ENCODE results near the gene CDK18. TPM values are rescaled to one million over a fixed set of nuclear protein-coding genes. Genes with fewer than 3 reads are reported as not detected.

The CDK18 gene
- polyA plus RNA-seq, 3 donors: 4.2 to 9.6 (median 9.1) TPM

- H3K27ac ChIP-seq (ENCODE audit: low read depth, low read length): no peak overlapping the region
- 84 to 86% (median 84%) methylated on average over 20 of the region's 20 CpGs for WGBS, 3 donors
These were observed 26.9 kb downstream of the CDK18 start for GRCh38 chr1:205531191-205532025.

DNA sequence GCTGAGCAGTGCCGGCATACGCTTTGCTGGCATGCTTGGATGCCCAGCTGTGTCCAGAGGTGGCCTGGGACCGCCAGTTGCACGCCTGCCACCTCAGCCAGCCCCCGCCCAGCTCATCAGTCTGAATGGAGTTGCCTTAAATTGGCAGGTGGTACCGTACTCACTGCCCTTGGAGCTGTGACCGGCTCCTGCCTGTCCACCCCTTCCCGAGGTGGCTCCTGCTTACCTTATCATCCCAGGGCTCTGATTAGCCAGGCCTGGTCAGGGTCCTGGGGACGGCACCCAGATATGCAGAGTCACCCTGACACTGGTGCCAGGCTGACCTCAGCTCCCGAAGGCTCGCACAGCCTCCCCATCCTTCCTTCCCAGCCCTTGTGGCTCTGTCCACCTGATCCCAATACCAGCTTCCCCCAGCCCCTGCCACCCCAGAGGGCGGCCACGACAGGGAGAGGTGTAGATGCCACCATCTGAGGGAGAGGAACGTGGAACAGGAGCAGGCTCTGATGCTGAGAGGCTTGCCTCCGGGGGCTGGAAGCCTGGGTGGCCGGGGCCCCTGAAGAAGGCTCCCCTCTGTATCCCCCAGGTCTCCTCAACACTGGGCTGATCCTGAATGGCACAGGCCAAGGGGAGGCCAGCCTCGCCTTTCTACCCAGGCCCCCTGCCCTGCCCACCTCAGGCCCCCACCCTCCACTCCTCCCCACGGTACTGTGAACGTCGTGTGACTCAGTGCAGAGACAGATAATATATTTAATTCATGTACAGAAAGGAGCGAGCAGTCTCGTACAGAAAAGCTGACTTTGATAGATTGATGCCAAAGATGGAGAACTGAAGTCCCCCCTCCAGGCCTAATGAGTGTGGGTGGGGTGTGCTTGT is 27.8 kb downstream of the CDK18 start:
- WGBS, 3 donors: 89 to 91% (median 90%) methylated on average over 22 of the region's 22 CpGs
- no peak overlapping the region for H3K27ac ChIP-seq (ENCODE audit: low read depth, low read length)

DNA sequence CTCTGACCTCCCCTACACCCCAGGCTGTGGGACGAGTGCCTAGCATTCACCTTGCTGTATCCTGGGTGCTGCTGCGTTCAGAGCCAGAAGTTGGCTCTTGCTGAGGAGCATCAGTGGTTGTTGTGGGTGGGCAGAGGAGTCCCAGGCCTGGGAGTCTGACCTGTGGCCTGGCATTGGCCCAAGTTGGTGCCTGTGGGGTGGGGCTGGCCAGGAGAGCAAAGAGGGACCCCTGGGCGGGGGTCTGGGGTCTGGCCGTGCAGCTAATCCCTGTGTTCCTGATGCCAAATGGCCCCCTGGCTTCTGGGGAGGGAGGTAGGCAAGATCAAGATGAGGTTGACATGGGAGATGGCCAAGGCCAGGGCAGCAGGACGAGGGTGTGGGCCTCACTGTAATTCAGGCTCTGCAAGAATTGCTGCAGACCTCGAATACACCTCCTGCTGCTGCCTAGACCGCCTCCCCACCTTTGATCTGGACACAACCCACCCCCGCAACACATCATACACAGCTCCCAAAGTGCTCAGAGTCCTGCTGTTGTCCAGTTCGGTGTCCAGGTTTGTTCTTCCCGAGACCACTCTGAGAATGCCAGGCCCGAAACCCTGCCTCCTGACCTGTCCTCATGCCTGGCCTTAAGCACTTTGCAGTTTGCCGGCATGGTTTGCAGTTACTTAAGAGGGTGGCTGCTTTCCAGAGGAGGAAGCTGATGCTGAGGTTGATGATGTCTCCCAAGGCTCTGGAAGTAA is 28.7 kb downstream of the CDK18 start:
- no peak overlapping the region for H3K27ac ChIP-seq (ENCODE audit: low read depth, low read length)
- WGBS, 3 donors: 76 to 81% (median 80%) methylated on average over 12 of the region's 12 CpGs

GRCh38 chr1:205533748-205534443 is 29.4 kb downstream of the CDK18 start:
- 82 to 85% (median 84%) methylated on average over 7 of the region's 7 CpGs for WGBS, 3 donors
- H3K27ac ChIP-seq (ENCODE audit: low read depth, low read length): no peak overlapping the region

- no peak overlapping the region for H3K27ac ChIP-seq (ENCODE audit: low read depth, low read length)
- 89 to 92% (median 91%) methylated on average over 7 of the region's 7 CpGs for WGBS, 3 donors
These were observed 30.0 kb downstream of the CDK18 start for GRCh38 chr1:205534444-205534985.

GRCh38 chr1:205535096-205535495 is 30.6 kb downstream of the CDK18 start:
- H3K27ac ChIP-seq (ENCODE audit: low read depth, low read length): no peak overlapping the region
- WGBS, 3 donors: 70 to 94% (median 84%) methylated on average over 5 of the region's 5 CpGs

DNA sequence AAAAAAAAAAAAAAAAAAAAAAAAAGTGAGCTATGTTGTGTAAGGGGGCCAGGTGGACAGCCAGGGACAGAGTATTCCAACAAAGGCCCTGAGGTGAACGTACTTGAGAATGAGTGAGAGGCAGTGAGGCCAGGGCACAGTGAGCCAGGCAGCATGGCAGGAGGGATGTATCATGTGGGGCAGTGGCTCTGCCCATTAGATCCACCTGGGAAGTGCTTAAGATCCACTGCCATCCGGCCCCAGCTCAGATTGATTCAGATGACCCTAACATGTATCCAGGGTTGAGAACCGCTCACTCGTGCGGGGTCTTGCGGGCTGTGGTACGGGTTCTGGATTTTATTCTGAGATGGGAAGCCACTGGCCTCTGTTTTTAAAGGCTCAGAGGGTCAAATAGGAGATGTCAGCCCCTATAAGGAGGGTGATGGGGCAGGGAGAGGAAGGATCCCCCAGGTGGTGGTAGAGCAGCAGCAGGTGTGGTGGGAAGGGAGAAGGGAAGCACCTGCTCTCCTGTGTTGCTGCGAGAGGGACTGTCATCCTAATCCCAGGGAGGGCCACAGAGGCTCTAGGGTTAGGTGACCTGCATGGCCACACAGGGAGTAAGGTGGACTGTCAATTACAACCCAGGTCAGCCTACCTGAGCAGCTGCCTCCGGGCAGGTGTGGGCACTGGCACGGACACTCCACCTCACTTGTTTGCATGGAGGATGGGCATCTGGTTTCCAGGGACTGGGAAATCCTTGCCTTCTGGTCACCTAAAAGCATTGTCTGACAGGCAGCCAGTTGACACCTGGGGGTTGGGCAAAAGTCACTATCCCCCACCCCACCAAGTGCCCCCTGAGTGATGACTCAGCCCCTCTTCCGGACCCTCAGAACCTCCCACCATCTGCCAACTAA is 31.6 kb downstream of the CDK18 start:
- no peak overlapping the region for H3K27ac ChIP-seq (ENCODE audit: low read depth, low read length)
- 78 to 91% (median 89%) methylated on average over 11 of the region's 11 CpGs for WGBS, 3 donors

DNA sequence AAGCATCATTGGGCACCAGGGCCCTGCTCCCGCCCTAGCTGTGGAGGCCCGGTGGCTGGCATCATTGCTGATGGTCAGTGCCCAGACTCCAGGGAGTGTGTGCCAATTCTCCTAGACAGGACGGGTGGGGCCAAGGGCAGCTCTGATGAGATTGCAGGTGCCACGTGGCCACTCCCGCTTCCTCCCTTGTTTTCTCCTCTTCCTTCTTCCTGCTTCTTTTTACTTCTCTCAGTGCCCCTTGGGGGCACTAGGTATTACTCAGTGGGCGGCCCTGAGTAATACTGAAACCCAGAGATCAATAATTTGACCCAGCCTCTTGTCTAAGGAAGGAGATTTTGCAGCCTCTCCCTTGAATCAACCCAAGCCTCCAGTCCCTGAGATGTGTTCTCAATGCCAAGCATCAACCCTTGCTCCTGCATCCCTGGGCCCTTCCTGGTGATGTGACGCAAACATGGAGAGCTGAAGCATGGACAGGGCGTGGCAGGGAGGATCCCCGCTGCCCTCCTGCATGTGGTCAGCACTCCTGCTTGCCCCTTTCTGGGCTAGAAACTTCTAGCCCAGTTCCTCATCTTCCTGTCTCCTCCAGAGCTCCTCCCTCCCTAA is 32.4 kb downstream of the CDK18 start:
- WGBS, 3 donors: 41 to 62% (median 62%) methylated on average over 9 of the region's 9 CpGs
- H3K27ac ChIP-seq (ENCODE audit: low read depth, low read length): no peak overlapping the region

DNA sequence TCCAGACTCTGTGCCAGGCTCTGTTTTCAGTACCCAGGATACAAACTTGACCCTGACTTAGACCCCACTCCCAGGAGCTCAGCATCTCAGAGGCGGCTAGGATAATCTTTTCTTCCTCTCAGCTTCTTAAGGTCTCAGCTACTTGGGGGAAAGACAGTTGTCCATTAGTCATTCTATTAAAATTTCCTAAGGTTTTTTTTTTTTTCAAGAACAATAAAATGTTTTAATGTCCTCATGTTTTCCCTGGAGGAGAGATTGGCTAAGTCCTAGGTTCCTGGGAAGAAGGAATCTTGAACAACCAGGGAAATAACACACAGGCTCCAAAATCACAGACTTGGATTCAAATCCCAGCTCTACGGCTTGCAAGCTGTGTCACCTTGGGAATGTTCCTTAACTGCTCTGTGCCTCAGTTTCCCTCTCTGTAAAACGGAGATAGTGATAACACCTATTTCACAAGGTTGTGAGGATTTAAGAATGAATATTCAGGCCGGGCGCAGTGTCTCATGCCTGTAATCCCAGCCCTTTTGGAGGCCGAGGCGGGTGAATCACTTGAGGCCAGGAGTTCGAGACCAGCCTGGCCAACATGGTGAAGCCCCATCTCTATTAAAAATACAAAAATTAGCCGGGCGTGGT is 33.0 kb downstream of the CDK18 start:
- 83 to 88% (median 85%) methylated on average over 10 of the region's 10 CpGs for WGBS, 3 donors
- H3K27ac ChIP-seq (ENCODE audit: low read depth, low read length): no peak overlapping the region

- WGBS, 3 donors: 40 to 61% (median 48%) methylated on average over 5 of the region's 5 CpGs
- H3K27ac ChIP-seq (ENCODE audit: low read depth, low read length): no peak overlapping the region
These were observed 33.9 kb downstream of the CDK18 start for GRCh38 chr1:205538235-205538840.

DNA sequence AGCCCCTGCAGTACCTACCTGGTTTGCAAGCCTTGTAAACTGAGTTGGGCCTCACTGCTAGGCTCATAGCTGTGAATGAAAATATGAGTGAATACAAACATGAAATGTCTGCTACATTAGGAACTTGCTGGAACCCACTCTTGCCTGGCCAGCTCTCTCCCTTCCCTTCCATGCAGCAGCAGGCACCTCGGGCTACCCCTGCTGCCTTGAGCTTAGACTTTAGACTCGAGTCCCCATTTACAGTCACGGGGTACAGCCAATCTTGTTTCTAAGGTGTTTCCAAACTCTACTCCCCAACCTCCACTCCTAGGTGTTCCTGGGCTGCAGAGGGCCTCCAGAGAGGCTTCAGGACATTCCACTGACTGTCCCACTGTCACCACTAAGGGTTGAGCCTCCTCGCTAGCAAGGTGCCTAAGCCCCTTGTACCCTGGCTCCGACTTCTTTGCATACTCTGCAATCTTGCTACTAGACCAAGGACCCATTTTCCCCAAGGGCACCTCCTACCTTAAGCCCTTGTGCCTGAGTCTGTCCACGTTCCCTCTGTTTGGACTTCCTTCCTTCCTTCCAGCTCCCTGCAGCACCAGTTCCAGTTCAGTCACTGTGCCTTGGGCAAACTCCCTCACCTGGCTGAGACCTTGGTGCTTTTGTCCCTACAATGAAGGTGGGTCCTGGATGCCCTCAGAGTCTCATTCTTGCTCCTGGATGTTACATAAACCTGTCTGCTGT is 36.9 kb downstream of the CDK18 start:
- 77 to 84% (median 80%) methylated on average over 6 of the region's 6 CpGs for WGBS, 3 donors
- no peak overlapping the region for H3K27ac ChIP-seq (ENCODE audit: low read depth, low read length)

DNA sequence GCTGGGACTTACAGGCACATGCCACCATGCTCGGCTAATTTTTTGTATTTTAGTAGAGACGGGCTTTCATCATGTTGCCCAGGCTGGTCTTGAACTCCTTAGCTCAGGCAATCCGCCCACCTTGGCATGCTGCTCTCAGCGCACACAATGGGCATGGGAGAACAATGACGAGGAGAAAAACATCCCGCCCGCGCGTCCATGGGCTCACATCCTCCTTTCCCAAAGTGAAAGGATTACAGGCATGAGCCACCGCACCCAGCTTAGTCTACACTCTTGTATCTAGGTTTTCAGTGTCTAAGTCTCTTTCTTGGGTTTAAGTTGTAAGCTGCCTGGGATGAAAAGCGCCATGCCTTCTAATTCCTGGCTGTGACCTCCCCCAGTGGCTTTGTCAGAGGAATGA is 37.9 kb downstream of the CDK18 start:
- H3K27ac ChIP-seq (ENCODE audit: low read depth, low read length): no peak overlapping the region

DNA sequence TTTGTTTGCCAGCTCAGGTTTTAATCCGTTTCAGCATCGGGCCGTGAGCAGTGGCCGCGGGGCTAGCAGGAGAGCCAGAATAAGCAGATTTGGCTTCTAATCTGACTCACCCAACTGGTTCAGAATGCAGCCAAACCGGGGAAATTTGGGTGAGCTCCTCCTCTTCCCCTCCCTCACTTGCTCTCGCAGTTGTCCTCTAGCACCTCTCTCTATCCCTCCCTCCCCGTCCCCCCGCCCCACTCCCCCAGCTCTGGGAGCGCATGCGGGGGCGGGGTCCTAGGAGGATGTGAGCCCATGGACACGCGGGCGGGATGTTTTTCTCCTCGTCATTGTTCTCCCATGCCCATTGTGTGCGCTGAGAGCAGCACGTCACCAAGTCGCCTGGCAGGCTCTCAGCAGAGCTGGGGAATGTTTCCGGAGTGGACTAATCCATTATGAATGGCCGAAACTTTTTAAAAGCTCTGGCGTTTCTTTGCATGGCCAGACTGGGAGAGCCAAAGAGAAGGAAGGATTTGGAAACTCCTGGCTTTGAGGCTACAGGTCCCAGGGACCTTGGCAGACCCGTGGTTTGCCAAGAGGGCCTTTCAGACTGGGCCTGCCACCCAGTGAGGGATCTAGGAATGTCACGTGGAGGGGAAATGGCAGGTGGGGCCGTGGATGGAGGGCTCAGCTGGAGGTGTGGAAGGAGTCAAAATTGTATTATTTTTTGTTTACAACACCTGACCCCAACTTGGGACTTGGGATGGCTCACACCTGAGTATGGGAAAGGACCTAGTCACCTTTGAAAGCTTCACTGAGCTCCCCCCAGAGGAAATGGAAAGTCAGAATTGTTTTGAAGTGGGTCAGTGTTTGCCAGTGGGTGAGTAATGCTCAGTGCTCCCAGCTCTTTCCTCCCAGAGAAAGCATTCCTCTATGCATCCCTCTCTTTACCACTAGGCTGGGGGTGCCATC is 39.2 kb downstream of the CDK18 start:
- 2 to 5% (median 3%) methylated on average over 23 to 25 of the region's 25 CpGs for WGBS, 3 donors
- H3K27ac ChIP-seq (ENCODE audit: low read depth, low read length): no peak overlapping the region

More for the DNA sequence above, 37.9 kb downstream of the CDK18 start:
- 68 to 77% (median 71%) methylated on average over 11 of the region's 11 CpGs for WGBS, 3 donors
